DOHH2 (cell line): ENCODE measurements around the gene PLXNA1.

Experiments
- H3F3A ChIP-seq: fragments of 200-600 bp; sonication (generic), shearing (Covaris generic); 2 replicates; pipeline ENCODE4 v1.6.0; 2016; ENCODE audit warnings: antibody characterized with exemption, mild to moderate bottlenecking; ENCODE audit not compliant: control insufficient read depth, insufficient read depth
- H3K27ac ChIP-seq: fragments of 200-600 bp; sonication (generic); 2 replicates; pipeline ENCODE4 v1.5.1; 2014; ENCODE audit warnings: low read depth, mild to moderate bottlenecking, low read length, moderate library complexity
- H3K27me3 ChIP-seq: fragments of 200-600 bp; sonication (generic); 2 replicates; pipeline ENCODE4 v1.6.1; 2014; ENCODE audit warnings: mild to moderate bottlenecking, low read length, mixed read lengths; ENCODE audit not compliant: control insufficient read depth
- H3K36me3 ChIP-seq: fragments of 200-600 bp; sonication (generic); 2 replicates; pipeline ENCODE4 v1.6.1; 2014; ENCODE audit warnings: mild to moderate bottlenecking, low read length, moderate library complexity, mixed read lengths; ENCODE audit not compliant: control insufficient read depth
- H3K4me1 ChIP-seq: fragments of 200-600 bp; sonication (generic); 2 replicates; pipeline ENCODE4 v1.6.1; 2014; ENCODE audit warnings: mild to moderate bottlenecking, low read length, mixed read lengths; ENCODE audit not compliant: control insufficient read depth
- H3K4me2 ChIP-seq: fragments of 200-600 bp; sonication (generic); 2 replicates; pipeline ENCODE4 v1.6.0; 2014; ENCODE audit warnings: mild to moderate bottlenecking, low read length, moderate library complexity
- H3K4me3 ChIP-seq: fragments of 200-600 bp; sonication (generic); 2 replicates; pipeline ENCODE4 v1.5.1; 2014; ENCODE audit warnings: mild to moderate bottlenecking, low read length, mixed read lengths
- H3K79me2 ChIP-seq: fragments of 200-600 bp; sonication (generic); 2 replicates; pipeline ENCODE4 v1.6.1; 2014; ENCODE audit warnings: mild to moderate bottlenecking, low read length, mixed read lengths; ENCODE audit not compliant: control insufficient read depth
- H3K9me2 ChIP-seq: fragments of 200-600 bp; sonication (generic); replicated peaks from 2 replicates; pipeline ENCODE4 v1.6.1; 2014; ENCODE audit warnings: mild to moderate bottlenecking, low read length, mixed read lengths; ENCODE audit not compliant: control insufficient read depth
- H3K9me3 ChIP-seq: fragments of 200-600 bp; sonication (generic); 2 replicates; pipeline ENCODE4 v1.6.1; 2014; ENCODE audit warnings: antibody characterized with exemption, low read length, mixed read lengths; ENCODE audit not compliant: control insufficient read depth, insufficient read depth
- H4K20me1 ChIP-seq: fragments of 200-600 bp; sonication (generic); 2 replicates; pipeline ENCODE4 v1.6.0; 2014; ENCODE audit warnings: low read depth, mild to moderate bottlenecking, antibody characterized with exemption, low read length, moderate library complexity; ENCODE audit not compliant: control insufficient read depth, insufficient read depth
- EZH2phosphoT487 ChIP-seq: fragments of 200-600 bp; sonication (generic); IDR thresholded peaks from 2 replicates; pipeline ENCODE4 v1.6.1; 2017; ENCODE audit warnings: borderline replicate concordance, mild to moderate bottlenecking, antibody characterized with exemption, low read length, moderate library complexity, mixed read lengths
- TF ChIP-seq, protein P1 (sequence below): fragments of 200-600 bp; sonication (generic); IDR thresholded peaks from one replicate; pipeline ENCODE4 v1.5.1; 2014; ENCODE audit warnings: antibody characterized with exemption, mild to moderate bottlenecking, low read depth, low read length; ENCODE audit not compliant: poor library complexity, severe bottlenecking

Gene PLXNA1

GRCh38 chr3:127016461-127016860 is 33.5 kb downstream of the PLXNA1 start:
- no peak overlapping the region for H3K4me2 ChIP-seq
- H3K4me3 ChIP-seq = no peak overlapping the region
- no peaks in the 10 kb centered on the region for H3F3A ChIP-seq
- no peaks in the 10 kb centered on the region for H3K27me3 ChIP-seq
- H4K20me1 ChIP-seq = no peaks in the 10 kb centered on the region
- H3K79me2 ChIP-seq = no peaks in the 10 kb centered on the region
- H3K9me3 ChIP-seq = no peaks in the 10 kb centered on the region
- H3K4me1 ChIP-seq = no peaks in the 10 kb centered on the region
- H3K9me2 ChIP-seq = no peaks in the 10 kb centered on the region
- TF ChIP-seq EZH2phosphoT487 = no peak
- TF ChIP-seq, protein P1, sequence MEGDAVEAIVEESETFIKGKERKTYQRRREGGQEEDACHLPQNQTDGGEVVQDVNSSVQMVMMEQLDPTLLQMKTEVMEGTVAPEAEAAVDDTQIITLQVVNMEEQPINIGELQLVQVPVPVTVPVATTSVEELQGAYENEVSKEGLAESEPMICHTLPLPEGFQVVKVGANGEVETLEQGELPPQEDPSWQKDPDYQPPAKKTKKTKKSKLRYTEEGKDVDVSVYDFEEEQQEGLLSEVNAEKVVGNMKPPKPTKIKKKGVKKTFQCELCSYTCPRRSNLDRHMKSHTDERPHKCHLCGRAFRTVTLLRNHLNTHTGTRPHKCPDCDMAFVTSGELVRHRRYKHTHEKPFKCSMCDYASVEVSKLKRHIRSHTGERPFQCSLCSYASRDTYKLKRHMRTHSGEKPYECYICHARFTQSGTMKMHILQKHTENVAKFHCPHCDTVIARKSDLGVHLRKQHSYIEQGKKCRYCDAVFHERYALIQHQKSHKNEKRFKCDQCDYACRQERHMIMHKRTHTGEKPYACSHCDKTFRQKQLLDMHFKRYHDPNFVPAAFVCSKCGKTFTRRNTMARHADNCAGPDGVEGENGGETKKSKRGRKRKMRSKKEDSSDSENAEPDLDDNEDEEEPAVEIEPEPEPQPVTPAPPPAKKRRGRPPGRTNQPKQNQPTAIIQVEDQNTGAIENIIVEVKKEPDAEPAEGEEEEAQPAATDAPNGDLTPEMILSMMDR = no peak
- H3K27ac ChIP-seq = no peak overlapping the region
- no peaks in the 10 kb centered on the region for H3K36me3 ChIP-seq

DNA sequence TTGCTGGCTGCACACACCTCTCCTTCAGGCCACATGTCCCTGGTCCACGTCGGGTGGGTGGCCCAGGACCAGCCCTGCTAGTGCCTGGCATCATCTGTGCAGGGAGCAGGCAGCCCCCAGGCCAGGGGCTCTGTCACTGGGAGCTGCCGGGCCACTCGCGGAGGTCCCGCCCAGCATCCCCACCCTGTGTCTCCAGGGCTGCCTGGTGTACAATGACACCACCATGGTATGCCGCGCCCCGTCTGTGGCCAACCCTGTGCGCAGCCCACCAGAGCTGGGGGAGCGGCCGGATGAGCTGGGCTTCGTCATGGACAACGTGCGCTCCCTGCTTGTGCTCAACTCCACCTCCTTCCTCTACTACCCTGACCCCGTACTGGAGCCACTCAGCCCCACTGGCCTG is 34.3 kb downstream of the PLXNA1 start:
- Histone ChIP-seq H3K4me3 (no peak overlapping the region), H3K4me2 (no peak overlapping the region), H3K27ac (no peak overlapping the region), H3K4me1 (no peaks in the 10 kb centered on the region), H4K20me1 (no peaks in the 10 kb centered on the region), H3K79me2 (no peaks in the 10 kb centered on the region), H3K9me3 (no peaks in the 10 kb centered on the region), H3K36me3 (no peaks in the 10 kb centered on the region), H3F3A (no peaks in the 10 kb centered on the region), H3K9me2 (no peaks in the 10 kb centered on the region), H3K27me3 (no peaks in the 10 kb centered on the region)
- TF ChIP-seq EZH2phosphoT487 = no peak
- TF ChIP-seq, protein P1 = no peak

- Histone ChIP-seq H3K27ac (no peak overlapping the region), H3K79me2 (no peaks in the 10 kb centered on the region), H3K4me3 (no peak overlapping the region), H3K9me2 (no peaks in the 10 kb centered on the region), H3K4me2 (no peak overlapping the region), H3K4me1 (no peaks in the 10 kb centered on the region), H4K20me1 (no peaks in the 10 kb centered on the region), H3K9me3 (no peaks in the 10 kb centered on the region), H3F3A (no peaks in the 10 kb centered on the region), H3K36me3 (no peaks in the 10 kb centered on the region), H3K27me3 (no peaks in the 10 kb centered on the region)
- TF ChIP-seq, protein P1 = no peak
- no peak for TF ChIP-seq EZH2phosphoT487
These were observed 34.9 kb downstream of the PLXNA1 start for GRCh38 chr3:127017781-127018180.
